Activated naive CD8-positive, alpha-beta T cell treated with anti-CD3 and anti-CD28 coated beads, Interleukin-2, amount 50 U/mL, for 16 hours (primary cell): ENCODE measurements around the gene TMEM100.

Source experiments
- DNase-seq: peaks from one replicate; pipeline ENCODE4 v3.0.0-alpha.2; 2020; ENCODE audit warnings: low read depth, low spot score

The TMEM100 gene

DNA sequence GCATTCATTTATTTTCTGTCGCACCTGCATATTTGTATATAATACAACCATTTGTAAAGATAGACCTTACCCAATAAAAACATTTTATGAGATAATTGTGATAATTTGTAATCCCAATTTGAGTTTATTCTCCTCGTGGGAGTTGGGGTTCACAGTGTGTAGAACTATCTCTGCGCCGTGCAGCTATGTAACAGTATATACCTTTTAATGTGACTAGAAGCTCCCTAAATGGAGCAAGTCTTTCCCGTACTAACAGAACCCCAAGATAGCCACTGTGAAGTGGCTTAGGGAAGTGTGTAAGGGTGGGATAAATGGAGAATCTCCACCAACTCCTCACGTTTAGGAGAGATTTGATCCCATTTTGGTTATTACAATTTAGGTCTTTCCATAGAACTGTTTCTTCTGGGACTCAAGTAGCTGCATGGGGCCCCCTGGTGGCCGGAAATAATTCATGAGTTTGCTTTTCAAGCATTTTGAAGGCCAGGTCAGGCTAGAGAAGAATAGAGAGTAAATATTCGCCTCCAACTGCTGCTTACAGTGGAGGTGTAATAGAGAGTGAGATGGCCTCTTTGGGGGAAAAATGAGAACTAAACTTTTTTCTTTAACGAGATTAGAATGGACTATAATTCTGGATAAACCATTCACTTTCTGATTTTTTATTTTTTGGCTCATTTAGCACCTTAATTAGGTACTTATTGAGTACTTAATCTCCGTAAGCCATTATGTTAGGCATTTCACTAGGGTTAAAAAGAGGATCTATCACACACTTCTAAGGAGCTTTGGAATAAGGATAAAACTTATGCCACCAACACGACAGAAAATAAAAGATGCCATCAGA is 4.5 kb downstream of the TMEM100 start:
- peak; percentile 27 for DNase-seq

GRCh38 chr17:55717432-55717831 is 5.2 kb downstream of the TMEM100 start:
- DNase-seq = no peak

GRCh38 chr17:55710829-55711496 is 11.7 kb downstream of the TMEM100 start:
- DNase-seq = no peak

GRCh38 chr17:55710410-55710809 is 12.3 kb downstream of the TMEM100 start:
- DNase-seq = no peak

DNA sequence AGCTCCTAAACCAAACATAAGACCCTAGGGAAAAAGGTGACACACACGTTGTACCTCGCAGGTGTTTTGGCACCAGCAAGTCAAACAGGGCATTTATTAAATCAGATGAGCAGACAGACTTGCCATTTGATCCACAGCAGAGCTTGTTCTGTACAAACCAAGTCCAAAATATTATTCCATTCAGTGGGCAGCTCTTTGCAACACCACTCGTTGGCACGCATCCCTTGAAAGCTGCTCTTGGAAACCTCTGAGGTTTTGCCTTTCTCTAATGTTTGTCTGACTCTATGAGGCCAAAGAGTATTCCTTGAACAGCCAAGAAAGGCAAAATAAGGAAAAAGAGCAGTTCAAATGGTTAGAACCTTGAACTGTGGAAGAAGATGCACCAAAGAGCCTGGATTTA is 12.7 kb downstream of the TMEM100 start:
- DNase-seq = no peak

DNA sequence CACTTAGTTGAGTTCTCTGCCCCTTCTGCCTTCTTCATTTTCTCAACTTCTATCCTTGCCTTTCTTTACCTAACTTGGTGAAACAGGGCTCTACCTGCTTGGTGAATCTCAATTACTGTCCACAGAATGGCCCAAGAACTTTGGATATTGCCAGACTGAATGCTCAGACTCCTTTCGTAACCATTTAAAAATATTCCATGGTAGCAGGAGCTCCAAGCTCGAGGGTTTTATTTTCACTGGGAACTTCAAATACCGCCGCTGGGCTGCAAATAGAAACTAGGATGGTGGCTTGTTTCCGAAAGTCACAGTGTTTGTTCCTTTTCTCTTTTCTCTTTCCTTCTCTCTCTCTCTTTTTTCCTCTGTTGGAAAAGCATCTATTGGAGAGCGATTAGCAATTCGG is 13.2 kb downstream of the TMEM100 start:
- no peak for DNase-seq

DNA sequence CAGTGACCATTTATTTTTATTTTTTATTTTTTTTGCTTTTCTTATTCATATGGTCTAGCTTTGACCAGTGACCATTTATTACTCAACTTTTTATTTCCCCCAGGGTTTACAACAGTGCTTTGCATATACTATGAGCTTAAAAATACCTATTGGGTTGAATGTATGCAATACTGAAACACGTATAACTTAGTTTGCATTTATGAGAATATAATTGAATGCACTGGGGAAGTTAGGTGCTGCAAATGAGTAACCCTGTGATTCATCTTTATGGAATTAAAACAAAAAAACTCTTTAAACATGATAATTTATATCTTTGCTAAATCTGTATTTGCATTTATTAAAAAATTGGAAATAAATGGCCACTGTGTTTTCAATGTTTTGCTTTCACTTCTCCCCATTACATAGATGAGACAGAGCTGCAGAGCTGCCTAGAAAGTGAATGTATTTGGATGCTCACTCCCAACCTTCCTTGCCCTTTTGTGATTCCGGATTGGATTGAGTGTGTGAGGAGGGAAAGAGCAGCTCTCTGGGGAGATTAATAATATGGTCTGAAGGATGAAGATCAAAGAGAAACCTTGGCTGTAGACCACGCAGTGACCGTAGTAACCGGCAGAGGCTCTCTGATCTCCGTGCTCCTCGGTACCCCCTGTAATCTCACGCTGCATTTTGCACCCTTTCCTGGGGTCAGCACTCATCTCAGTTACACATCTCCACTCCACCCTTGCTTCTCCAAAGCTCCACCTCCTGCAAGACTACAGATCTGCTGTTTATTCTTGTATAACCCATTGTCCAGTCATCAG is 14.3 kb downstream of the TMEM100 start:
- no peak for DNase-seq

DNA sequence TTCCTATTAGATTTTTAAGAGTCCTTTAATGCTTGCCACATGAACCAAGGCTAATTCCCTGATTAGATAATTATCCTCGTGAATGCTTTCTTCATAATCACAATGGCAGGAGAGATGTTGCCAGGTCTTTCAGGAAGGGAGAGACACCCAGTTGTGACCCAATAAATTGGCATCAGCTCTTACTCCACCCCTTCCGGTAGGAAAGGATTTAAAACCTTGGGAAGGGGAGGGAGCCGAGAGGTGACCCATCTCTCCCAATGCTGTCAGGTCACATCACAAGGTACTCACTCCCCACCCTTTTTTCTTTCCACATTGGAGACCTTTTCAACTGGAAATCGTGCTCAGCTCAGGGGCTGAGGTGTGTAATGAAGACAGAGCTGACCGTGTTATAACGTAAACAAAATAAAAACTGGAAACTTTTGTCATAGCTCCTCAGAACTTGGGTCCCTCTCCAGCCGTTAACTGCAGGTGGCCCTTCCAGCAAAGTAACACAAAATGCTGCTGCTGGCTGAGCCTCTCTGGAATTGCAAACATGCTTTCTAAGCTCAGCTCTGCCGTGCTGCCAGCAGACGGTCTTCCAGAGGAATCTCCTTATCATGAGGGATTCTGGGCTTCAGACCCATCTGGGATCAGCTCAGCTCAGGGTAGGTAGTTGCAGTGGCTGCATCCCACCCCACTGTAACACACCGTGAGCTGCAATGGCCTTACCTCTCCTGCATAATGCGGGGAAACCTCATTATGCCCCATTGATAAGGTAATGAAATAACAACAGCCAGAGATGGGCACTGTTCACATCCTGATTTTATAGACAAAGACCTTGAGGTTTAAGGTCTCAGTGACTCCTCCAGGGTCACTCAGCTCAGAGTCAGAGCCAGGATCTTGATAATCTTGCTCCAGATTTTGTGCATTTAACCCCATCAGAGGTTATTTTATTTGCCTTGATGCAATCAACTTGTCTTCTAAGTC is 15.6 kb downstream of the TMEM100 start:
- no peak for DNase-seq

GRCh38 chr17:55705847-55706246 is 16.8 kb downstream of the TMEM100 start:
- no peak for DNase-seq

GRCh38 chr17:55704401-55704800 is 18.3 kb downstream of the TMEM100 start:
- DNase-seq = no peak

DNA sequence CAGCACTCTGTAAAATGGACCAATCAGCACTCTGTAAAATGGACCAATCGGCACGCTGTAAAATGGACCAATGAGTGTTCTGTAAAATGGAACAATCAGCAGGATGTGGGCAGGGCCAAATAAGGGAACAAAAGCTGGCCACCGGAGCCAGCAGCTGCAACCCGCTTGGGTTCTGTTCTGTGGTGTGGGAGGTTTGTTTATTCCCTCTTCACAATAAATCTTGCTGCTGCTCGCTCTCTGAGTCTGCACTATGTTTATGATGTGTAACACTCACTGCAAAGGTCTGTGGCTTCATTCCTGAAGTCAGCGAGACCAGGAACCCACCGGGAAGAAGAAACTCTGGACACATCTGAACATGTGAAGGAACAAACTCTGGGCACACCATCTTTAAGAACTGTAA is 20.5 kb downstream of the TMEM100 start:
- no peak for DNase-seq

DNA sequence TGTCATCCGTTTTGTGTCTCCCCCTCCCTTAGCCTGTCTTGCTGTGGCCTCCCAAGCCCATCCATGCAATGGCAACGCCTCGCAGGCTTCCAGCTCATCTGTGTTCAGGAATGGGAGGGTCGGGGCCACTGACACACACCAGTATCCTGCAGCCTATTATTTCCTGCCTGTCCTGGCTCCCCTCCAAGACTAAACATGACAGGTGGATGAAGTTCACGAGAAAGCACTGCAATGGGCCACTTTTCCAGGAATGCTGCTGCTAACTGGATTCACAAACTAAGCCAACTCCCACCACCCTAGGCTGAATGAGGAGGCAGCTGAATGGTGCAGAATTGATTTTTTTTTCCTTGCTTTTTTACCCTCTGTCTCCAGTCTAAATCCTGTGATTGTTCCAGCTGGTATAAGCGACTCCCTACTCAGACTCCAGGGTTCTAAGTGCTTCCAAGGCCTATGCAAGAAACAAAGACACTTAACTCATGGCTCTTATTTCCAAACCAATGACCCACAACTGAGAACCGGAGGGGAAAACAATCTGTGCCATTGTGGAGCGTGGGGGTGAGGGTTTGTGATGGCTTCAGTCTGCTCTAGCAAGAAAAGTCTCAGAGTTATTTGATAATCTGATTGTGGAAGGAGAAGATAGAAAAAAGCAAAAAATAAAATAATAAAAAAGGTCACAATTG is 23.3 kb downstream of the TMEM100 start:
- no peak for DNase-seq

- DNase-seq = no peak
Observed at GRCh38 chr17:55694286-55694910, 28.3 kb downstream of the TMEM100 start.

DNA sequence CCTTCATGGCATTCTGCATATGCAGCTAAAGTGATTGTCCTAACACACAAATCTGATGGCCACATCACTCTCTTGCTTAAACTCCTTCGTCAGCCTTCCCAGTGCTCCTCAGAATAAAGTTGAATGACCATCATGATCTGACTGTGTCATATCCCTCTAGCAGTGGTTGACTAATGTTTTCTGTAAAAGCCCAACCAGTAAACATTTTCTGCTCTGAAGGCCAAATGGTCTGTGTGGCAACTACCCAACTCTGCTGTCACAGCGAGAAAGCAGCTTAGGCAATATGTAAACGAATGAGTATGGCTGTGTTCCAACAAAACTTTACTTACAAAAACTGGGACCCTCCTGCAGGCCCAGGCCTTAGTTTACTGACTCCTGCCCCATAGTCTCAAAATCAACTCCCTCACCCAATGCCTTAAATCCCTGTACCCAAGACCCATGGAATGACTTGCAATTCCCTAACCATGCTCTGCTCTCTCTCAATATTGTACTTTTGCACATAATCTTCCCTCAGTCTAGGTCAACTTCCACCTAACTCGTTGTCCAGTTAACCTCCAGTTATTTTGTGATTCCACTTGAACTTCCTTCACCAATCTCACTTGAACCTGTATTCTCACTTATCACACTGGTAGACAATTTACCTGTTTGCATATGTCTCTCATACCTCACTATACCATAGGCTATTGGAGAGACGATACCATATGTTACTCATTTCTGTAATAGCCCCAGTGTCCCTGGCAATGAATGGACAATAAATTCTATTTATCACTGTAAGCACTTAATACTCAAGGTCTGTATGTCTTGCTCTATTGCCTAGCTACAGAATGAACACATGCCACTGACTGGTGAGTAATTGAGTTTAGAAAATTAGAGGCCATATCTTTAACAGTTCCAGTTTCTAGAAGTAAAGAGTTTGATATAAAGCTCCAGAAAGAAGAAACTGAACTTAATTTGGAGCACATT is 29.1 kb downstream of the TMEM100 start:
- DNase-seq = no peak

GRCh38 chr17:55692276-55692675 is 30.4 kb downstream of the TMEM100 start:
- no peak for DNase-seq

- DNase-seq = no peak
Observed at GRCh38 chr17:55691666-55692065, 31.0 kb downstream of the TMEM100 start.

DNA sequence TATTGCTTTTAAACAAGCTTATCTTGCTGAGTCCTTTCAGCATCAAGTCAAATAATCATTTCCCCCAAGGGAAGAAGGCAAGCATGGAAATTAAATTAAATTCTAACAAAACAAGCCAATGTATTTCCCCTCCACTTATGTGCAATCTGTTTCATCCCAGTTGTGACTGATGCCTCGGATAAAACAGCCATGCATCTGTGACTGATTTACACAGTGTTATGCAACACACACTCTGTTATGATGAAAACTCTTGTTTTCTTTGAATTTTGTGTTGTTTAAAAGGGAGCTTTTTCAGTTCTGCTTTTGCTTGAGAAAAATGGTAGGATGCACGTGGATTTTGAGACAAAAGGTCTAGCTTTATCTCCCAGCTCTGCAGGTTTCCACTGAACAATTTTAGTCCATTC is 32.6 kb downstream of the TMEM100 start:
- DNase-seq = no peak

DNA sequence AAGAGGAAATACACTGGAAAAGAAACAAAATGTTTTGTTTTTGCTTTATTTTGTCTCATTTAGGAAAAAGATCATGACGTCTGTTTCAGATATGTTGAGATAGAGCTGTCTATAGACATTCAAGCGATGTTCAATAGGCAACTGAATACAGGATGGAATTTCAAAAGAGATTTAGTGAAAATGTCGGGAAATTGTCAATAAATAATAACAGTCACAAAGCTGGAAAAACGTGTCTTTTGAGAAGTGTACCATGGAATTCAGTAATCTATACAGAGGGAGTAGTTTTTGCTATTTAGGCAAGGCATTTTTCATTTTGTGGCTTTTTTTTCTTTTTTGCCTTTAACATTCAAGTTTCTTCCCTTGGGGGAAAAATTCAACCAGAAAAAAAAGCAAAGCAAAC is 33.0 kb downstream of the TMEM100 start:
- no peak for DNase-seq

GRCh38 chr17:55688057-55688456 is 34.6 kb downstream of the TMEM100 start:
- DNase-seq = no peak
